ENCODE results near the gene STX4.

DNA sequence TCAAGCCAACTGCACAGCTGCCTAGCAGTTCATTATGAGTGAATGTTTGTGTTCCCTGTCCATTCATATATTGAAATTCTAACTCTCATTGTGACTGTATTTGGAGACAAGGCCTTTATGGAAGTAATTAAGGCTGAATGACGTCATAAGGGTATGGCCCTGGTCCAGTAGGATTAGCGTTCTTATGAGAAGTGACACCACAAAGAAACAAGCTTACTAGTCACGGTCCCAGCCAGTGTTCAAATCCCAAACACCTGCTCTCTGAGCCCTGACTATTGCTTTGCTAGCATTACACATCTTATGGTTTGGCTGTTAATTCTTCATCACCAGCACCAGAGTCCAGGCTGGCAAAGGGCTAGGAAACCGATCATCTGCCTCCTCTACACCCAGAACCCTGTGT lies 38.5 kb downstream of the STX4 start:
- TF ChIP-seq ZBTB7A (IDR thresholded peaks at IDR 0.05; ENCODE audit: borderline replicate concordance, control insufficient read depth, low read depth, low read length): no peak
- no peak for TF ChIP-seq MAFF (IDR thresholded peaks at IDR 0.05; ENCODE audit: low read length)
- TF ChIP-seq, protein P1, sequence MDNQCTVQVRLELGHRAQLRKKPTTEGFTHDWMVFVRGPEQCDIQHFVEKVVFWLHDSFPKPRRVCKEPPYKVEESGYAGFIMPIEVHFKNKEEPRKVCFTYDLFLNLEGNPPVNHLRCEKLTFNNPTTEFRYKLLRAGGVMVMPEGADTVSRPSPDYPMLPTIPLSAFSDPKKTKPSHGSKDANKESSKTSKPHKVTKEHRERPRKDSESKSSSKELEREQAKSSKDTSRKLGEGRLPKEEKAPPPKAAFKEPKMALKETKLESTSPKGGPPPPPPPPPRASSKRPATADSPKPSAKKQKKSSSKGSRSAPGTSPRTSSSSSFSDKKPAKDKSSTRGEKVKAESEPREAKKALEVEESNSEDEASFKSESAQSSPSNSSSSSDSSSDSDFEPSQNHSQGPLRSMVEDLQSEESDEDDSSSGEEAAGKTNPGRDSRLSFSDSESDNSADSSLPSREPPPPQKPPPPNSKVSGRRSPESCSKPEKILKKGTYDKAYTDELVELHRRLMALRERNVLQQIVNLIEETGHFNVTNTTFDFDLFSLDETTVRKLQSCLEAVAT (IDR thresholded peaks at IDR 0.05): no peak
- TF ChIP-seq ZNF551 (CRISPR knock-in tag; IDR thresholded peaks at IDR 0.05): no peak
- TF ChIP-seq, protein P2, sequence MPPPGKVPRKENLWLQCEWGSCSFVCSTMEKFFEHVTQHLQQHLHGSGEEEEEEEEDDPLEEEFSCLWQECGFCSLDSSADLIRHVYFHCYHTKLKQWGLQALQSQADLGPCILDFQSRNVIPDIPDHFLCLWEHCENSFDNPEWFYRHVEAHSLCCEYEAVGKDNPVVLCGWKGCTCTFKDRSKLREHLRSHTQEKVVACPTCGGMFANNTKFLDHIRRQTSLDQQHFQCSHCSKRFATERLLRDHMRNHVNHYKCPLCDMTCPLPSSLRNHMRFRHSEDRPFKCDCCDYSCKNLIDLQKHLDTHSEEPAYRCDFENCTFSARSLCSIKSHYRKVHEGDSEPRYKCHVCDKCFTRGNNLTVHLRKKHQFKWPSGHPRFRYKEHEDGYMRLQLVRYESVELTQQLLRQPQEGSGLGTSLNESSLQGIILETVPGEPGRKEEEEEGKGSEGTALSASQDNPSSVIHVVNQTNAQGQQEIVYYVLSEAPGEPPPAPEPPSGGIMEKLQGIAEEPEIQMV (tag; conservative IDR thresholded peaks at IDR 0.05; ENCODE audit: low read depth): no peak
- TF ChIP-seq, protein P3, sequence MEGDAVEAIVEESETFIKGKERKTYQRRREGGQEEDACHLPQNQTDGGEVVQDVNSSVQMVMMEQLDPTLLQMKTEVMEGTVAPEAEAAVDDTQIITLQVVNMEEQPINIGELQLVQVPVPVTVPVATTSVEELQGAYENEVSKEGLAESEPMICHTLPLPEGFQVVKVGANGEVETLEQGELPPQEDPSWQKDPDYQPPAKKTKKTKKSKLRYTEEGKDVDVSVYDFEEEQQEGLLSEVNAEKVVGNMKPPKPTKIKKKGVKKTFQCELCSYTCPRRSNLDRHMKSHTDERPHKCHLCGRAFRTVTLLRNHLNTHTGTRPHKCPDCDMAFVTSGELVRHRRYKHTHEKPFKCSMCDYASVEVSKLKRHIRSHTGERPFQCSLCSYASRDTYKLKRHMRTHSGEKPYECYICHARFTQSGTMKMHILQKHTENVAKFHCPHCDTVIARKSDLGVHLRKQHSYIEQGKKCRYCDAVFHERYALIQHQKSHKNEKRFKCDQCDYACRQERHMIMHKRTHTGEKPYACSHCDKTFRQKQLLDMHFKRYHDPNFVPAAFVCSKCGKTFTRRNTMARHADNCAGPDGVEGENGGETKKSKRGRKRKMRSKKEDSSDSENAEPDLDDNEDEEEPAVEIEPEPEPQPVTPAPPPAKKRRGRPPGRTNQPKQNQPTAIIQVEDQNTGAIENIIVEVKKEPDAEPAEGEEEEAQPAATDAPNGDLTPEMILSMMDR (IDR thresholded peaks at IDR 0.05 in 2 of 3, conservative IDR thresholded peaks at IDR 0.05 in 1 of 3; ENCODE audit: insufficient read depth in 2 of 3, low read depth in 1 of 3, low read length in 3 of 3): no peak
- peak; percentile 42; the same call in 1 of the 2 replicates for TF ChIP-seq JUND (IDR thresholded peaks at IDR 0.05; ENCODE audit: borderline replicate concordance, low read depth, low read length)
- TF ChIP-seq JUND (tag; IDR thresholded peaks at IDR 0.05; ENCODE audit: borderline replicate concordance, low read depth, low read length): peak; percentile 14; the same call in 1 of the 3 replicates
- no peak for TF ChIP-seq JUN (IDR thresholded peaks at IDR 0.05; ENCODE audit: borderline replicate concordance, low read depth, low read length)
- TF ChIP-seq JUN (CRISPR knock-in tag; IDR thresholded peaks at IDR 0.05; ENCODE audit: borderline replicate concordance): no peak
- TF ChIP-seq POLR2A (conservative IDR thresholded peaks at IDR 0.05): no peak
- TF ChIP-seq, protein P4, sequence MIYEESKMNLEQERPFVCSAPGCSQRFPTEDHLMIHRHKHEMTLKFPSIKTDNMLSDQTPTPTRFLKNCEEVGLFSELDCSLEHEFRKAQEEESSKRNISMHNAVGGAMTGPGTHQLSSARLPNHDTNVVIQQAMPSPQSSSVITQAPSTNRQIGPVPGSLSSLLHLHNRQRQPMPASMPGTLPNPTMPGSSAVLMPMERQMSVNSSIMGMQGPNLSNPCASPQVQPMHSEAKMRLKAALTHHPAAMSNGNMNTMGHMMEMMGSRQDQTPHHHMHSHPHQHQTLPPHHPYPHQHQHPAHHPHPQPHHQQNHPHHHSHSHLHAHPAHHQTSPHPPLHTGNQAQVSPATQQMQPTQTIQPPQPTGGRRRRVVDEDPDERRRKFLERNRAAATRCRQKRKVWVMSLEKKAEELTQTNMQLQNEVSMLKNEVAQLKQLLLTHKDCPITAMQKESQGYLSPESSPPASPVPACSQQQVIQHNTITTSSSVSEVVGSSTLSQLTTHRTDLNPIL (CRISPR knock-in tag; IDR thresholded peaks at IDR 0.05): no peak
- TF ChIP-seq EP300 (IDR thresholded peaks at IDR 0.05; ENCODE audit: low read length): no peak
- TF ChIP-seq ATF7 (IDR thresholded peaks at IDR 0.05): peak; percentile 91

Measured in K562 (cell line).